Glomerular visceral epithelial cell (primary cell): ENCODE results near the gene GLIS2.
"Not testable (repeated sequence)": the region's sequence is repeated elsewhere in the genome, so short reads cannot be mapped to it uniquely, and the experiment has no call there.

Experiments used
- DNase-seq: peaks from one replicate; pipeline ENCODE4 v3.0.0-alpha.2; 2016; ENCODE audit errors: extremely low spot score

The GLIS2 gene

DNA sequence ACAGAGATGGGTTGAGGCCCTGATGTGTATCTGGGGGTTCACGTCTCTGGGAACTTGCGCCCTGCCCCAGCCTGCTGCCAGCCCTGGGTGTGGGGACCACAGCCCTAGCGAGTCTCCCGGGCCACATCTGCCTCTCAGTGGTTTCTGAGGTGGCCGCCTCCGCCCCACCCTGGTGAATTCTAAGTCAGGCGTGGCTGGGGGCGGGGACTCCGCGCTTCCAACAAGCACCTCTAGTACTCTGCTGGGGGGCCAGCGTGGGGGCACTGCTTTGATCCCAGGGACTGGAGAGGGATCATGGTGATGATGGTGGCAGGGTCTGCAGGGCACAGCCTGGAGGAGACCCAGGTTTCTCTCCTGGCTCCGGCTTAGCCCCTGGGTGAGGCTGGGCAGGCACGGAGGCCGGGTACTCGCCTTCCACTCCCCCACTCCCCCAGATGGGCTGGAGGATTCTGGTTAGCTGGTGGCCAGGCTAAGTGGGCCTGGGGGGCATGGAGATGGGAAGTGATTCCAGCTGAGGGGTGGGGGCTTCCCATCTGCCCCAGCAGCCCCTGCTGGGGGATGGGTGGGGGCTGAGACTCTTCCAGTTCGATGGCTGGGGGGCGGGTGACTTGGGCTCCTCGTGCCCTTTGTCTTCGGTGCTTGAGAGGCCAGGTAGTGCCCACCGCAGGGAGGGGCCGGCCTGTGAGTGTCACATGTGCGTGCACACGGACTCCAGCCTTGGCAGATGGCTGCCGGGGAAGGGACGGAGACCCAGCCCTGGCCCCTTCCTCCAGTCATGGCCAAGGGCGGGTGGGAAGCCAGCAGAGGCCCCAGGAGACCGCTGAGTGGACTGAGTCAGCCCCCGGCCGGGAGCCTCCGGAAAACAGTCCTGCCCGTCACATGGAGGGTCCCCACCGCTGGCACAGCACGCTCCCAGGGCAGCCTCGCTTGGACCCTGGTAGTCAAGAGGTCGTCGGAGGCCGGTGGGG is 3.9 kb downstream of the GLIS2 start:
- DNase-seq = no peak

DNA sequence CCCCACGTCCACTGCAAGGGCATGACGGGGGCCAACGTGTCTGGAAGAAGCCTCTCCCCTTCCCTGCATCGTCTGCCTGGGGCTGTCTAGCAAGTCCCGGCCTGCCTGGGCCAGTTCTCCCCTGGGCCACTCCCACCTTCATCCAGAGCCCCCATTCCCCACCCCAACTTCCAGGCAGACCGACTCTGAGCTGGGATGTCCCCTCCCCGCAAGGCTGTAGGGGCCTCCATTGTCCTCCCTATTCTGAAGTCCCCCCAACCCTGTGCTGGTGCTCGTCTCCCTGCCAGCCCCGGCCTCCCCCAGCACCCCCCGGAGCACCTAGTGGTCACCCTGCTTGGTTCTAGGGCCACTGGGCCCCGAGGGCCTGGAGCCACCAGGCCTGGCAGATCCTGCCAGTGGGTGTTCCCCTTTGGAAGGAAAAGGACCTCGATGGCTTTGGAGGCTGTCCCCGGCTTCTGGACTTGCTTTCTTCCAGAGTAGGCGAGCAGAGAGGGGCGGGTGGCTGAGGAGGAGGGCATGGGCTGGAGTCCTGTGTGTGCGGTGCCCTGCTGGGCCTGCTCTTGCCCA is 4.8 kb downstream of the GLIS2 start:
- DNase-seq = no peak

DNA sequence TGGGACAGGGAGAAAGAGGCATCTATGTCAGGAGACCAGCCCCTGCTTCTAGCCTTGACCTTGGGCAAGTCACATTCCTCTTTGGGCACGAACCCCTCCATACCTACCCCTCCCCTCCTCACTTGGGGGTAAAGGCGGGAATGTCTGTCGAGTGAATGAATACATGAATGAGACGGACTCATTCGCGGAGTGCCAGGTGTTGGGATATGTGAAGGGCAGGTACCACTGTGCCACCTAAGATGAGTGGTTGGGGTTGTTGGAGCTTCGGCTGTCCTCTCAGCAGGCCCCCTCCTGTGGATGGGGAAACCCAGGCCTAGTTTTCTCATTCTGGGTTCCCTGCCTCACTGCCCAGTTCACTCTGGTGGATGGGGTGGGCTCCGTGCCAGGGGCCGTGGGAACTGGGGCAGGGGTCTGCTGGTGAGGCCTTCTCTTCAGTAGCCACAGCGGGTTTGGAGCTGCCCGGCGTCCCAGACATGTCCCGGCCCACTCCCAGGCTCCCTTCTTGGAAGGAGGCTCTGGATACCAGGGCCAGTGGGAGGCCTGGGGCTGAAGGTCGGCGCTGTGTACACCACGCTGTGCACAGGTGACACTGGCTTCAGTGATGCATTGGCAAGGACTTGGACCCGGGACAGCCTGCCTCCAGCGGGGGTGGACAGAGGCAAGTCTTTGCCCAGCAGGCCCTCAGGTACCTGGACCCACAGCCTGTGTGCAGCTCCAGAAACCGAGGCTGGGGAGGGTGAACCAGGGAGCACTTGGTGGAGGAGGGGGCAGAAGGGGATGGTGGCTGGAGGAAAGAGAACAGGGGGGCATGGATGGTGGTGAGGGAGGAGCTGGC is 5.6 kb downstream of the GLIS2 start:
- no peak for DNase-seq

DNA sequence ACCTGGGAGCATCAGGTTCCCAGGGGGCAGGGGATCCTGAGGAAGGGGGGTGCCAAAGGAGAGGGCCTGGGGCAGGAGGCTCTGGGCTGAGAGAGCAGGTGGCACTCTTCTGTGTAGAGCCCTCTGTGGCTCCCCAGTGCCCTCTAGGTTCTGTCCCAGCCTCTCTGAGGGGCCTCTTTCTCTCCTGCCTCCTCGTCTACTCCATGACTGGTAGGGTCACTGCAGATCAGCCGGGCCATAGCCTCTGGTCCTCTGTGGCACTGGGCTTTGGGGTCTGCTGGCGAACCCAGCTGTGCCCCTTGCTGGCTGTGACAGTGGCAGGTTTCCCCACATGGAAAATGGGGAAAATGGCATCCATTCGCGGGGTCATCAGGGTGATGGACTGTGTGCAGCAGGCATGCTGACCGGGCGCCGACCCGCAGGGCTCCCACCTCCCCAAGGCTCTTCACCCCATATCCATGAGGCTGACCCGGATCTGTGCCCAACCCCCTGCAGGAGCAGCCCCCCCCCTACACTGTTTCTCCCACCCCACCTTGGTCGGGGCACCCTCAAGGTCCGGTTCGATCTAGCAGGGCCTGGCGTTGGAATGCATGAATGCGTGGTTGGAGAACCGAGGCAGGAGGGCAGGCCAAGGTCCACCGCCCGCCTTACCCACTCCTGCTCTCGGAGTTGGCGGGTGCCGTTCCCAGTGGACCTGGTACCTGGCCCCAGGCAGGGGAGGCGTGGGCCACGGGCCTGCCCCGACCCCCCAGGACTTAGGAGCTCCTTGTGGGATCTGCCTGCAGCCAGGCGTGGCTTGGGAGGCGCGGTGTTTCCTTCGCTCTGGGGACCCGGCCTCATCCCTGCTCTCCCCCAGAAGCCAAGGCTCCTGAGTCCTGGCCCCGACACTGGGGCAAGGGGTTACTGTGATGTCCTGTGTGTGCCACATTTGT is 6.5 kb downstream of the GLIS2 start:
- no peak for DNase-seq

DNA sequence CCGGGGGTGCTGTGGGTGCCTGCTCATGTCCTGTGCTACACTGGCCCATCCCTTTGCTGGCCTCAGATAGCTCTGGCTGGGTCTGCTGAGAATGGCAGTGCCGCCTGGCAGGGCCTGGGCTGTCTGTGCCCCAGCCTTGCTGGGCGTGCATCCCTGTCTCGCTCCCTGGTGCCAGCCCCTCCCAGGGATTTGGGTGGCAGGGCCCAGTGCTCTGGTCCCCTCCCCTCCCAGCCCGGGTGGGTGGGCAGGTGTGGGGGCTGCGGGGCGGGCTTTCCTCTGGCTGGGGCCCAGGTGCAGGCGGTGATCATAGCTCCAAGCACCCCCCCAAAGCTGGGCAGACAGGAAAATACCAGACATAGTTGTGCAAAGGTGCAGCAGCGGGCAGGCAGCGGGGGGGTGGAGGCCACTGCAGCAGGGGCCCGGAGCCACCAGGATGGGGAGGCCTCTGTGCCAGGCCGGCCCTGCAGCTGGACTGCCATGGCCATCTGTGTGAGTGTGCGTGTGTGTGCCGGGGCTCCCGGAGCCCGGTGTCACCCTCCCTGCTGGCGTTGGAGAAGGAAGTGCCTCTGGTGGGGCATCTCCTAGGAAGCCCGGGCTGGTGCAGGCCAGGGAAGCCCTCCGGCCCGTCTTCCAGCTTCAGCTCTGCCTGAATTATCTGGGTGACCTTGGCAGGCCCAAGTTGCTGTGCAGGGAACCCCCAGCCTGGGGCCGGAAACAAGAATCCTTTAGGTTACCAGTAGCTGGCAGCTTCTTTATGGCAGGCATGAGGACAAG is 7.4 kb downstream of the GLIS2 start:
- peak; percentile 62 for DNase-seq

DNA sequence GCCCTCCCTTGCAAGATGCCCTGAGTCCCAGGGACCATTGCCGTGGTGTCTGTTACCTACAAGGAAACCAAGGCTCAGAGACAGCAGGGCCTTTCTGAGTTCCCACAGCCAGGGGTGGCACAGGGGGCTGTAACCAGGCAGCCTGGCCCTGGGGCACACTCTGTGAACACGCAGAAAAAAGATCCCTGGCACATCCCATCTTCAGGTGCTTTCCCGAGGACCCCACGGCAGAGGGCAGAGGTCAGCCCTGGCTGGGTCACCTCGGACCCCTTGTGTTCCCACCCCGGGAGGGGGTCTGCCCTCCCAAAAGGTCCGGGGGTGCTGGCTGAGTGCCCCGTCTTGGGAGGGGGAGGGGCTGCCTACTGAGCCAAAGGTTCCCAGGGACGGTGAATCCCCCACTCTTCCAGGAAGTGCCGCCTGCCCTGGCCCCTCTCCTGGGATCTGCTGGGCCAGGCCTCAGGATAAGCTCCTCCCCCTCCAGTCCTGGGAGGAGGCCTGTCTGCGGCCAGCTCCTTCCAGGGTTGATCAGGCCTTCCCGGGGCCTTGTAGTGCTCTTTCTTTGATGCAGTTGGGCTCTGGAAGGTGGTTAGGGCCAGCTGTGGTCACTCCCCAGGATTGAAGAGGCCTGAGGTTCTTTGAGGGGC is 8.1 kb downstream of the GLIS2 start:
- DNase-seq = peak; percentile 59

DNA sequence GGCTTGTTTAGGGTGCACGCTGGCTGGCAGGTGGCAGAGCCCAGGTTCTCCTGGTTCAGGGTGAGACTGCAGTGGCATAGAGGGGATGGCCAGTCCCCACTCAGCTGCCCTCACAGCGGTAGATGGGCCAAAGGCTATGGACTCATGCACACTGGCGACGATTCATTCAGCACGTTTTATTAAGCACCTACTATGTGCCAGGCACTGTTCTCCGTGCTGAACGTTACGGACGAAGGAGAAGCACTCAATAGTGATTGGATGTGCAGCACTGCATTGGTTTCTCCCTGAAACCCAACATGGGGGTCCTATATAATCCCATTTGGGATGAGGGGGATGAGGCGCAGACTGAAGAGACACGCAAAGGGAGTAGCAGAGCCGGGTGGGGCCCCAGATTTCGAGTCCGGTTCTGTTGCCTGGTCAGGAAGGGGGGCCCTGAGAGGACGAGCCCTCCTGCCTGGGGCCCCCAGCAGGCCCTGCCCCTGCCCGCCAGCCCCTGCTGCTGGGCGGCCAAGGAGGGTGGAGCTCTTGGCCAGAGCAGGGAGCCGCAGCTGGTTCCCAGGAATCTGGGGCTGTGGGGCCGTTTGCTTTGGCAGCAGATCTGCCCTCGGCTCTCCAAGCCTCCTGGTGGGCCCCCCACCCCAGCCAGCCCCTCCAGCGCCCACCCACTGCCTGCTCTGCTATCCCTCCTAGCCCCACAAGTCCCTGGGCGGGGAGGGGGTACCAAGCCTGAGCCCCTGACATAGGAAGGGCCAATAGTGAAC is 8.8 kb downstream of the GLIS2 start:
- DNase-seq = no peak

DNA sequence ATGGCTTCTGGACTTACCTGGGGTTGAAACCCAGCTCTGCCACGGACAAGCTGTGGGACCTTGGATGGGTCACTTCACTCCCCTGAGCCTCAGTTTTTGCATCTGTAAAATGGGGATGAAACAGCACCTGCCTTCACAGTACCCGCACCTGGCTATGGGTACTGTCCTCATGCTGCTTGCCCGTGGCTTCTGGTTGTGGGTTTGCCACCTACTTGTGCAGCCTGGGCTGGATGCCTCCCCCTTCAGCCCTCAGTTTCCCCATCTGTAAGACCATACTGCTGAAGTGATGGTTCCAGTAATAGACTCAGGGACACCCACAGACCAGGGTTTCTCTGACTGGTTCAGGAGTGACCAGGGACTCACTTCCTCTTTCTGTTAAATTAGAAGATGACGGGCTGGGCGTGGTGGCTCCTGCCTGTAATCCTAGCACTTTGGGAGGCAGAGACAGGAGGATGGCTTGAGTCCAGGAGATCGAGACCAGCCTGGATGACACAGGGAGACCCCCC is 9.4 kb downstream of the GLIS2 start:
- no peak for DNase-seq

DNA sequence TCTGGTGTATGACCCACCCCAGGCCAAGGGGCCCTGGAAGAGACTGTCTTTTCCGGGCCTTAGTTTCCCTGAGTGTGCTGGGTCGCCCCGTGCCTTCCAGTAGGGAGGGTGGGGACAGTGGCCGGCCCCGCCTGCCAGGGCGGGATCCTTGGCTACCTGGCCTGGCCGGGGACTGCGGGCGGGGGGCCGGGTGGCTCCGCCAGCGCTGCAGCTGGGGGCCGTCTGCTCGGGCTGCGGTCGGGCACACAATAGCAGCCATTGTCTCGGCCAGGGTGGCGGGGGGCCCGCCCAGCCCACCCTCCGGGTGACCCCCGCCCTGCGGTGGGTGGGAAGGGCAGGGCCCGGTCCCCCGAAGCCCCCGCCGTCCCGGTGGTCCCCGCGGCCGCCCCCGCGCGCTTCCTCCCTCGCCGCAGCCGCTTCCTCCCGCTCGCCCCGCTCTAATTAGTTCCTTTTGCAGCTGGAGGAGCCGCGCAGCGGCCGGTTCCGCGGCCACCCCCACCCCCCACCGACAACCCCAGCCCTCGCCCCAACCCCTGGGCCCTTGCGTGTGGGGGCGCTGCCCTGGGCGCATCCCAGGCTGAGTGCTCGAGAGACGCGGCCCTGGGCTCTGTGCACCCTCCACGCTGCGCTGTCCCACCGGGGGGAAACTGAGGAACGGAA is 11.6 kb downstream of the GLIS2 start:
- DNase-seq = no peak

DNA sequence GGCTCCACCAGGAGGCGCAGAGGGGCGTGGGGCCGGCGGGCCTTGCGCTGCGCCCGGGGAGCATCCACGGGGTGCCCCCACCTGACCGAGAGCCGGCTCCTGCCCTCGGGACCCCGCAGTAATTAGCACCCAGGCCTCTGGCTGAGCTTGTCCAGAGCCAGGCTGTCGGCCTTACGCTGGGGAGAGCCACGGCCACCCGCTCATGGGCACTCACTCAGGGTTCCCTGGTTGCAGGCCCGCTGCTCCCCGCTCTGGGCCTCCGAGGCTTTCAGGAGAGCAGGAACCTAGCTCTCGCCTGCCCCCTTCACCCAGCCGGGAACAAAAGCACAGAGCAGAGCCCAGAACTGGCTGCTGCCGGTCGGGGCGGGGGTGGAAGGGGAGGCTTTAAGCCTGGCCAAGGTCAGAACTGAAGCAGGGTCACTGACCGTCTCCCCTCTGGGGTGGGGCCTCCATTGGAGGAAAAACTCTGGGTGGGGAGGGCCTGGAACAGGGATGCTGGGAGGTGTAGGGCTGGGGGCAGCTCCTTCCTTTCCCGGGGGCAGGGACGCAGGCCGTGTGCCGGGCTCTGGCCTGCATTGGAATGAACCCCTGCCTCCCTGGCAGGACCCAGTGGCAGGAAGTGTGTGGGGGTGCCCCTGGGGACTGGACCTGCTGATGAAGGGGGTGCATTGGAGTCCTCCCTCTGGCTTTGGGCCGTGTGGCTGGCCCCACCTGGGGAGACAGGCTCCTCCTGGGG is 12.3 kb downstream of the GLIS2 start:
- peak; percentile 62 for DNase-seq

DNA sequence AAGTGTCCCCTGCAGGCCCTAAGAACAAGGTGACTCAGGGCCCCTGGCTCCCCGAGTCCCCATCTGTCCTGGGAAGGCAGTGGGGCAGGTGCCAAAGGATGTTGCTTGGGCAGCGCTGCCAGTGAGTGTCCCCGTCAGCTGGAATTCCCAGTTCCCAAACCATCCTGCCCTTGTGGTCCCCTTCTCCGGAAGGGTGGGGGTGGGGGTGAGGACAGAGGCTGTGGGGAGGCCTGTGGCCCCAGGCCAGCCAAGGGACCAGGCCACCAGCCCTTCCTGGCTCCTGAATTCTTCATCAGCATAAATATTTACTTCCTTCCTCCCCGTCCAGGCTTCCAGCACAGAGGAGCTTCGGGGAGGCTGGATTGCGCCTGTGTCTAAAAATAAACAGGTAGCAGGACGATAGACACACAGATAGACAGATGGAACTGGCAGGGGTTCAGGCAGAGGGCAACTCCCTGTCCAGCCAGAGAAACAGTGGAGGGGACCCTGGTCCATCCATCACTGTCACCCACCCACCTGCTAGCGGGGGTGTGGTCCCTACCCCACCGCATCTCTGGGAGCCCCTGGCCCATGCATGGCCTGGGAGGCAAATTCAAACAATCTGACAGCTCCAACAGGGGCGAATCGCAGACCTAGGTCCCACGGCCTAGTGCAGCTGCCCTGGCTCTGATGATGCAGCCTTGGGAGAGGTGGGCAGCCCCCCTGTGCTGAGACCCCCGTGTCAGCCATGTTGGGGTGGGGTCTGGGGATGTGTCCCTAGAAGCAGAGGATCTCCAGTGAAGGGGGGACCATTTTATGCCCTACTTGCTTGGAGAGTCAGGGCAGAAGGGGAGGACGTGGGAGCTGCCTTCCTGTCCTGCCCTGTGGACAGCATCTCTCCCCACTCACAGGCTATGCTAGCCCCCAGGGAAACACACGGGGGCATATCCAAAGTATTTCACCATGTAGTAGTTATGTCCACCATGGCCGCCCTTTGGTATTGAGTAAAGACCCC is 13.2 kb downstream of the GLIS2 start:
- no peak for DNase-seq

DNA sequence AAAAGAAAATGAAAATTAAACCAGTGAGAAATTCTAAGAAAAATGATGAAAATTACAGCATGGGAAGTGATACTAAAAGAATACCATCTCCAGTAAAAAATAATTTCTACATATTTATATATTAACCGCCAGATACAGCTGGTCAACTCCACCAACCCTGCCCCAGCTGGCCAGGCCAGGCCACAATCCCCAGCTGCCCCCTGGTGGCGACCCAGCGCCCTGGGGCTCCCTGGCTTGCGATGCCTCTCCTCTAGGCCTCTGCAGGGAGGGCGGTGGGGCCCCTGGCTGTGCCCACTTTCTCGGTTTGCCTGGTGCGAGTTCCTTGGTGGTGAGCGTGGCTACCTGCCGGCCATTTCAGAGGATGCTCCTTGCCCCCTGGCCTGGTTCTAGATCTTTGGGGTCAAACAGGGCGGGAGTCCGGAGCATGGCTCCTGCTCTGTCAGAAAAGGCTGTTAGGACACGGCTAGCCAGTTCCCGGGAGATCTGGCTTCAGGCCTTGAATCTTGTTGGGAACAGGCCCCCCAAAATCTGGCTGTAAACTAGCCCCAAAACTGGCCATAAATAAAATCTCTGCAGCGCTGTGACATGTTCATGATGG is 14.5 kb downstream of the GLIS2 start:
- DNase-seq = peak; percentile 64

DNA sequence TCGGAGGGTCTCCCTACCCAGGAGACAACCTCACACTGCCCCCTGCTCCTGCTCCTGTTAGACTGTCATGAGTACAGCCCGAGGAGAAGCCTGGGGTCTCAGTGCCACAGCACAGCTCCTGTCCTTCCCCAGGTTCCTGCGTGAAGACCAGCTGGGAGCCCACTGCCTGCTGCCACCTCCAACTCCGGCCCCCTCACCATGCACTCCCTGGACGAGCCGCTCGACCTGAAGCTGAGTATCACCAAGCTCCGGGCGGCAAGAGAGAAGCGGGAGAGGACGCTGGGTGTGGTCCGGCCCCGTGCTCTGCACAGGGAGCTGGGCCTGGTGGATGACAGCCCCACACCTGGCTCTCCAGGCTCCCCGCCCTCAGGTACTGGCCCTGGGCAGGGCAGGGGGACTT is 16.2 kb downstream of the GLIS2 start:
- DNase-seq = no peak

DNA sequence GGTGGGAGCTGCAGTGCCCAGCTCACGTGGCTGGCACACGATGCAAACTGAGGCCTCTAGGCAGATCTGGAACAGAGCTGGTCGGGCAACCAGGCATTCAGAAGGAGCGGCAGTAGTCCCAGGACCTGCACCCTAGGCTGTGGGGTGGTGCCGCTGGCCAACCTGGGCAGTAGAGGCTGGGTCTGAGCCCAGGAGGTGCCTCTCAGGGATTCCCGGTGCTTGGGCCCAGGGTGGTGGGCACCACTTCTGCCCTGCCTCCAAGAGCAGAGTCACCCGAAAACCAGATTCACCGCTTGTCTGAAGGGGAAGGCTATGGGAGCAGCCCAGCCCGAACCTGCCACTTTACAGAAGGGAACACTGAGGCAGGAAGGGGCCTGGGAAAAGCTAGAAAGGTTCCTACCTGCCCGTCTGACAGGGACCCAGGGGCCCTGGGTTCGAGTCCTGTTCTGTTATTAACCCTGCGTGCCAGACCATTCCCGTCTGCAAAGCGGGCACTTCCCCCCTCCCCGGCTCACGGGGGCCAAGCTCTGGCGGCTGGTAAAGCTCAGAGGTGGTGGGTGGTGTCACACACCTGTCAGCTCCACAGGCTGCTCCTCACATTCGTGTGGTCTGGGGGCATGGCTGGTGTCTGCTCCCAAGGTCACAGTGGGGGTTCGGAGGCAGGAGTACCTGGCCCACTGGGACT is 16.9 kb downstream of the GLIS2 start:
- no peak for DNase-seq

DNA sequence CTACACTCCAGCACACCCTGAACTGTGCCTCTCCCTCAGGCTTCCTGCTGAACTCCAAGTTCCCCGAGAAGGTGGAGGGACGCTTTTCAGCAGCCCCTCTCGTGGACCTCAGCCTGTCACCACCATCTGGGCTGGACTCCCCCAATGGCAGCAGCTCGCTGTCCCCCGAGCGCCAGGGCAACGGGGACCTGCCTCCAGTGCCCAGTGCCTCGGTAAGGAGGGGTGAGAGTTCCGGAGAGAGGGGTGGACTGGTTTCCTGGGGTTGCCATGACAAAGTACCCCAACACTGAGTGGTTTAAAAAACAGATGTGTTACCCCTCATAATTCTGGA is 17.4 kb downstream of the GLIS2 start:
- DNase-seq = no peak

DNA sequence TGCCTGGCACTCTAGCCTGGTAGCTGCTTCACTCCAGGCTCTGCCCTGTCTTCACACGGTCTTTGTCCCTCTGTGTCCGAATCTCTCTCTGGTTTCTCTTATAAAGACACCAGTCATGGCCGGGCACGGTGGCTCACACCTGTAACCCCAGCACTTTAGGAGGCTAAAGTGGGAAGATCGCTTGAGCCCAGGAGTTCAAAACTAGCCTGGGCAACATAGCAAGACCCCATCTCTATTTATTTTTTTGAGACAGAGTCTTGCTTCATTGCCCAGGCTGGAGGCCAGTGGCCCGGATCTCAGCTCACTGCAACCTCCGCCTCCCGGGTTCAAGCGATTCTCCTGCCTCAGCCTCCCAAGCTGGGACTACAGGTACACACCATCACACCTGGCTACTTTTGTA is 17.8 kb downstream of the GLIS2 start:
- not testable (repeated sequence) for DNase-seq
